Fibroblast of skin of abdomen (primary cell): Measurements from ENCODE around the gene ITGB5.
"Not testable (repeated sequence)": the region's sequence is repeated elsewhere in the genome, so short reads cannot be mapped to it uniquely, and the experiment has no call there.

Experiments used
- DNase-seq: peaks from one replicate; pipeline ENCODE4 v3.0.0-alpha.2; 2013

ITGB5 gene

DNA sequence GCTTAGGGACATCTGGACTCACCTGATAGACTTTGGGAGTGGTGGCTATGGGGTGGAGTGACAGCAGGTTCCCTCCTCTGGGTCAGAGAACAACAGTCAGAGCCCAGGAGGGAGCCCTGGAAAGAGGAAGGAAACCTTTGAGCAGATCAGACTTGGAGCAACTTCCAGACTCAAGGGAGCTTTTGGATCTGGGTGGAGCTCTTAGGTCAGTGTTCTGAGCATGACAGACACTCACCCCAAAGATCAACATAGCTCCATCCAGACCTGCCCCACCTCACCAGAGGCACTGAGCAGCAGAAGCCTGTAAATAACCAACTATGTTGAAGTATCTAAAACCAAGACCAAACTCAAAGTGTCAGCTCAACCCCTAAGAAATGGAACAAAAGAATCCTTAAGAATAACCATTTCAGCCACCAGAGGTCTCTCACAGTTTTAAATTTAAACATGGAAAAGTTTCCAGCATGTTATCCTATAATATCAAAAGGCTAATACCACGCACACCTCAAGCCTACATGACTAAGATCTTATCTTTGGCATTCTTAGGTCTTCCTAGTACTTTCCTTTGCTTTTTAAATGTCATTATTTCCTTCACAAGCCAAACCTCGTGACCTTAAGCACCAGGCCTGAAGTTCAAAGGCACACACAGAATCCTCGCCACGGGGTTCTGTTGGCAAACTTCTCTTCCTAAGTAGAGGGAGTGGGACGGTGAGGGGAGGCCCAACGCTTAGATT, 100.5 kb downstream of the ITGB5 start:
- DNase-seq: peak; percentile 42

DNA sequence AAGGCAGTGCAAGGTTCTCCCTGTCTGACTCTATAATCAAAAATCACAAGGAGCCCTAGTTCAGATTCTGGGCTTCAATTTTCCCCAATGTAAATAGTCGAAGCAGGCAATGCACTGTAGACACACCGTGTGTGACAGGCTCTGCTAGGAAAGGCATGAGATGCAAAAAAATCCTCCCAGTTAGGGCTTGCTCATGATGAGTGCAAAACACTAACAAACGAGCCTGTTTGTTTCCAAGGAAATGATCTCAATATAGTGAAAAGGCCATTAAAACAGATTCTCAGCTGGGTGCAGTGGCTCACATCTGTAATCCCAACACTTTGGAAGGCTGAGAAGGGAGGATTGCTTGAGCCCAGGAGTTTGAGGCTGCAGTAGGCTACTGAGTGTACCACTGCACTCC, 101.2 kb downstream of the ITGB5 start:
- no peak for DNase-seq

DNA sequence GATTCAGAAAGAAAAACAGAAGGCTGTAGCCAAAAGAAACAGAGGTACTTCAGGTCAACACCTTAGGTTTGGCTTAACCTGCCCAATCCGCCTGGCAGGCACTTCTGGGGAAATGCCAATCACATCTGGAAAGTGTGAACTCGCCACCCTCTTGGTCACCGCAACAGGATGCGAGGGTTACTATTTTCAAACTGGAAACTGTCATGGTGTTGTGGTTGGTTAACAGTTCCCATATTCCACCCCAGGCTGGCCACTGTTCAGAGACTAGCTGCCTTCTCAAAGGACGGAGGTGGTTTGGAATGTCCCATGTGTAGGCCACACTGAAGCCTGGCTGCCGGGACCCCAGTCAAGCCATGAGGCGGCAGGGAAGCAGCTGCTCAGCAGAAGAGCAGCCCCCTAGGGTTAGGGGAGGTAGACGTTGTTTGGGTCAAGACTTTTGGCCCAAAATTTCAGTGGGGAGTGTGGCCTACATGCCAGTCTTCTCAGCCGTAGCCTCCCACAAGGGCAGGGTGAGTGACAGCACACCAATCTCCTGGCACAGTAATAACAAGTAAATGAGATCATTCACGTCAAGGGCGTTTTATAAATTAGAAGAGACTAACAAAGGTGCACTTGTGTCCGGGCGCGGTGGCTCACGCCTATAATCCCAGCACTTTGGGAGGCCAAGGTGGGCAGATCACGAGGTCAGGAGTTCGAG, 102.3 kb downstream of the ITGB5 start:
- no peak for DNase-seq

DNA sequence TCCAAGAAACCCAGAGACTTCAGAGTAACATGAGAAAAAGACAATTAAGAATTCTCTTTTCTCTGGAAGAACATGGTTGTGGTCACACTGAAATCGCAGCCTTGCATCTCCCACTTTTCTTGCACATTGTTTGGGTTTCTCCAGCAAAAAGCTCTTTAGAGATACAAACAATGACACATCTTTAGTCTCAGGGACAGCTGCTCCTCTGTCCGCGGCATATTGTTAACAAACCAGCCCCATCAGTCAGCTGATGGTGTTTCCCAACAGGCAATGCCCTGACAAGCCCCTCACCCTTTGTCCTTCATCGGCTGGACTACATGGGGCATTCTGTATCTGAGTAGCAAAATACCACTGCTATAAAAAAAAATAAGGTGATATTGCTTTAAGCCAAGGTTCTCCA, 103.5 kb downstream of the ITGB5 start:
- no peak for DNase-seq

DNA sequence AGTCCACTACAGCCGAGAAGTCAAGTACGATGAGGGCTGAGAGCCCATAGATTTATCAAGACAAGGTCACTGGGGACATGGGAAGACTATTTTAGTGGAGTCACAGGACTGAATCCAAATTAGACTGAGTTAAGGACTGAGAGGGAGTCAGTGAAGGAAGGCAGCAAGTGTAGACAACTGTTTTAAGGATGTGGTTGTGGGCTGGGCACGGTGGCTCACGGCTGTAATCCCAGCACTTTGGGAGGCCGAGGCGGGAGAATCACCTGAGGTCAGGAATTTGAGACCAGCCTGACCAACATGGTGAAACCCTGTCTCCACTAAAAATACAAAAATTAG, 104.8 kb downstream of the ITGB5 start:
- not testable (repeated sequence) for DNase-seq

DNA sequence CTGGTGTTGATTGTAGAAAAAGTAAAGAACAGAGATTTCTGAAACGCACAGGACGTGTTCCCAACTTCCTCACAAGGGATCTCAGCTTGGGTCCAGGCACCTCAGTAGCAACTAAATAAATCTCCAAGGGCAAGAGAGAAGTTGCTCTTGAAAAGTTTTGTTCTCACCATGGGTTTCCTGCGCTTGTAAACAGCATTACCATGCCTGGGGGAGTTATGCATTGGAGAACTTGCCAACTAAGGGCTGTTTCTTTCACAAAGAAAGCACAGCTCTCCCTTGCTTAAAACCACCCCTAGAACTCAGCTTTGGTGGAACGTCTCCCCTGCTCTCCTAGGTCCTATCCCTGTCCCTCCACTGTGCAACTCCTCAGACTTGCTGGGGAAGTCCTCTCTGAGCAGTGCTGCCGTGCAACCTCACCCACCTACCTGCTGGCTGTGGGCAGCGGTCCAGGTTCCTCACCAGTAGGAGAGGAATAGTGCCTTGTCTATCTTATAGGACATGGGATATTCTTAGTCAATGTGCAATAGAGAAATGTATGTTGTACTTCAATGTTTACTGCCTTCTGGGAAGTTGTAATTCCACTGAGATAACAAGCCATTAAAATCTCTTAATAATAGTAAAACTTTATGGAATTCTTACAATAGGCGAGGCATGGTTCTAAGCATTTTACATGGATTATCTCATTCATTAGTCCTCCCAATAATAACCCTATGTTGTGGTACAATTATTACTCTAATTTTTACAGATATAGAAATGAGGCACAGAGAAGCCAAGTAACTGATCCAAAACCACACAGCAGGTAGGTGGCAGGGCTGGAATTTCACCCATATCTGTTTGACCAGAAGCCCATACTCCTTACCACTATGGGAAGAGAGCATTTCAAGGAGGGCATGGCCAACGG, 105.4 kb downstream of the ITGB5 start:
- no peak for DNase-seq

DNA sequence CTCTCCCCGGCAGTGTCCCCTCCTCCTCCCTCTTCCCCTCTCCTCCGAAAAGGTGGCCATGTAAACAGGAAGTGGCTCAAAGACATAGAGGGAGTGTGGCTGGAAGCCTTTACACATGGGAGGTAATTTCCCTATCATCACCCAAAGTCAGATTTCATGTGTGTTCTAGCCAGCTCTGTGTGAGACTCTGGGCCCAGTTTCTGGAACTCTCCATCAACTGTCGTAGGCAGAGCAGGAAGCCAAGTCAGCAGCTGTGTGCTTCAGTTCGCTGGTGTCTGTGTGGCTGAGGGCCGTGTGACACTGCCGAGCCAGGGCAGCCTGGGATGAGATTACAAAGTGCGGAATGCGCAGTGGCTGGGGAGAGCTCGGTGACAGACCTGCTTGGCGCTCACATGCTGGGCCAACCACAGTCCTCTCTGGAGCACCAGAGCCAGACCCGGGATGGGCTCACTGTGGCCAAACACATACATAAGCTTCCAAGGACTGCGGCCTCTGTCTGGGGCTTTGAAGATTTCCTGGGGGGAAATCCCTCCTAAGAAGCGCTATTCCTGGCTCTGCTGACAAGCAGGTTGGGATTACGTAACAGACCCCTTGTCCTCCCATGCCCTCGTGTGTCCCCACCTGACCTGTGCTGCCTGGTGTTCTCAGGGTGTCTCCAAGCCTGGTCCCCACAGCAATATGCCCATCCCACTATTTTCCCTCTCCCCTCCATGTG, 106.2 kb downstream of the ITGB5 start:
- DNase-seq: peak; percentile 55

DNA sequence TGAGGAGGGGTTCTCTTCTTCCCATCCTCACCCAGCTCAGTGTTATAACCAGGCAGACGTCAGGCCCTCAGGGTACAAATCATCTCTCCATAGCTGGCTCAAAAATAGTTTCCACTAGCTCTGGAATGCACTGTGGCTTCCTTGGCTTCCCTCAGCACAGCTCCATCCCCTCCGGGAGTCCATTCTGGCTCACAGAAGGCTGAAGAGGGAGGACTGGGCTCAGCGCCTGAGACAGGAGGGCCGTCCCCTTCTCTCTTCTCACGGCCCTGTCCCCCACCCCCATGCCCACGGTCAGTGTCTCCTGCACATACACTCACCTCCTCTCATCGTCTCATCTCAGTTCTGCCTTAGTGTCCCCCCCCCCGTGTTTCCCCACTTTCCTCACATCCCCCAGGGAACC, 106.8 kb downstream of the ITGB5 start:
- peak; percentile 92 for DNase-seq

DNA sequence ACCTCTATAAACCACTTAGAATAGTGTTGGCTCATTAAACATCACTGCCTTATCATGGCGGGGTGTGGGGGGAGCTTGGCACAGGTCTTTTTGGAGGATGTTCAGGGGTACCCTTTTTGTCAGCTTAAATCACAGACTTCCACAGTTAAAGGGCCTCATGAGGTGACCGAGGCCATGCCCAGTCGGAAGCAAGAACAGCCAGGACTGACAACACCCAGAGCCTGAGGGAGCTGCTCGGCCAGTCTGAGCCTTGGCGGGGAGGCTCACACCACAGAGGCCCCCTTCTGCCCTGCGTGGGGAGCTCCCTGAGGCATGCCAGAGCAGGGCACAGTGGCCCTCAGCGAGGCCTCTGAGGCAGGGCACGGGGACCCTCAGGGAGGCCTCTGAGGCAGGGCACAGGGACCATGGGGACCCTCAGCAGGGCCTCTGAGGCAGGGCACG, 107.4 kb downstream of the ITGB5 start:
- no peak for DNase-seq

DNA sequence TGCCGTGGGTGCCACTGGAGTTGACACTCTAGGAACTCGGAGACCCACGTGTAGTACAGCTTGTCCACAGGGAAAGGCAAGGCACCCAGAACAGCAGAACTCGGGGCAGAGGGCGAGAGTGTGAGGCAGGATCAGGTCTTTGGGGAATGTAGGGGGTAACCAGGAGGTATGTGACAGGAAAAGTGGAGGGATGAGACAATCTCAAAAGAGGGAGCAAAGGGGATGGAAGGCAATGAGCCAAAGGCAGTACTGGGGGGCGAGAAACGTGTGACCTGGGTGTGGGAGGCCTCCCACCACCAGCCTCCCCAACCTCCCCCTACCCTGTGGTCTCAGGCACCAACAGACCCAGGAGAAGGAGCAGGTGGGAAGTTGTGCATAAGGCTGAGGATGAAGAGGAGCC, 108.0 kb downstream of the ITGB5 start:
- no peak for DNase-seq

DNA sequence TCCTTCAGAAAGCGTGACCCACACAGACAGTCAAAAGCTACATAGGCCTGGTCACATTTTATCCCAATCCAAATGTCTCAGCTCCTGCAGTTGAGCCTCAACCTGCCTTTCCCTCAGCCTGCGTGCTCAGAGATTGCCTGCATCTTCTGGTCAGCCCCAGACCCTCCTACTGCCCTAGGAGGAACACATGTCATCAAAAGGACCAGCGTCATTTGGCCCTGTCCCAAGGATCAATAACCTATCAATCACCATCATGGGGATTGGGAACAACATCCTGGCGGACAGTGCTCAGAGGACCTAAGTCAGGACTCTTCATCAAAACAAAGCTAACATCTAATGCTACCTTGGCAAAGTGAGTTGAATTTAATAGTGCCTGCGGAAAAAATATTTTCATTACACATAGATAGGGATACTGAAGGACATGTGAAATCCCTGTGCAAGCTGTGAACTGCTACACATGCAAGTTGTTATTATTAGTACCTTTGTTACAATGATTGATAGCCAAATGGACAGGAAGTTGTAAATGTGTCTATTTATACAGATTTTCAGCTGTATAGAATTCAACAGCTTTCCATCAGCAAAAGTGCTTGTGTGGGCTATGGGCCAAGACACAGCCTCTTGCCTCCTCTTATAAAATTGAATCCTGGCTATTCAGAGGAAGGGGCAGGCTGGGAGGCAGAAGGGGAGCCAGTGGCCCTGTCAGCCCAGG, 109.2 kb downstream of the ITGB5 start:
- no peak for DNase-seq

DNA sequence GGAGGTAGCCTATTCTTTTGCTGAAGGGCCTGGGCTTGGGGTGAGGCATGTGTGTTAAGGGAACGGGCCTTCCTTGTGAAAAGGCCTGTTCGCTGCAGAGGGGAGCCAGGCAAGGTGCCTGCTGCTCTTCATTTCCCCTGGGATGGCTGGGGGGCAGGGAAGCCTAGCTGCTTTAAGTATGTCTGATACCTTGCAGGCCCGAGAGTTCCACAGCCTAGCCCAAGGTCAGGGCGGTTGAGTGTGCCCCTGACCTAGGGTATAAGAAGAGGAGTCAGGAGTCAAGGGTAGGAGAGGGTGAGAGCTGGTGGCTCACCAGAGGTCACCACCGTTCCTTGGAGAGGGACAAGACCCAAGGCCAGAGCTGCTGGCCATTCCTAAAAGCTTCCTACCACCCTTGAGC, 110.3 kb downstream of the ITGB5 start:
- DNase-seq: no peak

DNA sequence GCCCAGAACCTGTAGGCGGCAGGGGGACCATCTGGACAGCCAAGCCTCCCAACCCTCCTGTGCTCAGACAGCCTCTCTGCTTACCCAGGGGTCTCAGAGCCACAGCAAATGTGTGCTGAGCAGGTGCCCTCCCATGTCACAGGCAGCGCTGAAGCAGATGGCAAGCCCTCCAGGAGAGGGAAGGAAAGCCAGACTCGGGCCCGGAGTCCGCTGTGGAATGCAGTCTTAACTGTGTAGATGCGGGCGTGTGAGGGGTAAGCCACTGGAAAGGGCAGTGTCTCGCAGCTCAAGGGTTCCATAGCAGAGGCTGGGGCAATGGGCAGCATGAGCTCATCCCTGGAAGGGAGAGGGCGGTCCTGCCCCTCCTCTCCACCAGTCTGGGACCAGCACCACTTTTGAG, 111.3 kb downstream of the ITGB5 start:
- DNase-seq: no peak

DNA sequence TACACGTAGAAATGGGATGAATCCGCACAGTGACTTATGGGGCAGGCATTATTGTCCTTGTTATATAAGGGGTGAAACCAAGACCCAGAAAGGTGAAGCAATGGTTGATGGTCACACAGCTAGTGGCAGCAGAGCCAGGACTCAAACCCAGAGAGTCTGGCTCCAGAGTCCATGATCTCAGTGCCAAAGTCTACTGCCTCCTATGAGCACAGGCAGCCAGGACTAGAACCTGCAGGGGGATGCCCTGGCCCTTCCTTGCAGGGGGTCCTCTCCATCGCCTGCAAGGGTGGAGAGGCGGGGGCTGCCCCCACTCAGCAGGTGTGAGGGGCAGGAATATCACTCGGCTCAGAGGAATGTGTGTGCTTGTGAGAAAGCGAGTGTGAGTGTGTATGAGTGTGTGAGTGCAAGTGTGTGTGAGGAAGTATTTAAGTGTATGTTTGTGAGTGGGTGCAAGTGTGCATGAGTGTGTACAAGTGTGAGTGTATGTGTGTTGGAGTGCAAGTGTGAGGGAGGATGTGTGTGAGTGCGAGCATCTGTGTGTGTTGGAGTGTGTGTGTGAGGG, 112.2 kb downstream of the ITGB5 start:
- DNase-seq: no peak

DNA sequence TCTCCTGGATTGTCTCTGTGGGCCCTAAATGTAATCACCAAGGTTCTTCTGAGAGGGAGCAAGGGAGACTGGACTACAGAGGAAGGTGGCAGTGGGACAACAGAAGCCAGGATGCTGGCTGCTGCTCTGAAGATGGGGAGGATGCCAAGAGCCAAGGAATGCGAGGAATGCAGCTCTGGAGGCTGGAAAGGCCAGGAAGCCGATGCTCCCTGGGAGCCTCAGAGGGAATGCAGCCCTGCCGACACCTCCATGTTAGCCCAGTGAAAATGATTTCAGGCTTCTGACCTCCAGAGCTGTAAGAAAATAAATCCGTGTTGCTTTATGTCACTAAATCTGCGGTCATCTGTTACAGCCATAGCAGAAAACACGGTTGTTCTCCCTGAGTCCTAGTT, 112.8 kb downstream of the ITGB5 start:
- peak; percentile 90 for DNase-seq

DNA sequence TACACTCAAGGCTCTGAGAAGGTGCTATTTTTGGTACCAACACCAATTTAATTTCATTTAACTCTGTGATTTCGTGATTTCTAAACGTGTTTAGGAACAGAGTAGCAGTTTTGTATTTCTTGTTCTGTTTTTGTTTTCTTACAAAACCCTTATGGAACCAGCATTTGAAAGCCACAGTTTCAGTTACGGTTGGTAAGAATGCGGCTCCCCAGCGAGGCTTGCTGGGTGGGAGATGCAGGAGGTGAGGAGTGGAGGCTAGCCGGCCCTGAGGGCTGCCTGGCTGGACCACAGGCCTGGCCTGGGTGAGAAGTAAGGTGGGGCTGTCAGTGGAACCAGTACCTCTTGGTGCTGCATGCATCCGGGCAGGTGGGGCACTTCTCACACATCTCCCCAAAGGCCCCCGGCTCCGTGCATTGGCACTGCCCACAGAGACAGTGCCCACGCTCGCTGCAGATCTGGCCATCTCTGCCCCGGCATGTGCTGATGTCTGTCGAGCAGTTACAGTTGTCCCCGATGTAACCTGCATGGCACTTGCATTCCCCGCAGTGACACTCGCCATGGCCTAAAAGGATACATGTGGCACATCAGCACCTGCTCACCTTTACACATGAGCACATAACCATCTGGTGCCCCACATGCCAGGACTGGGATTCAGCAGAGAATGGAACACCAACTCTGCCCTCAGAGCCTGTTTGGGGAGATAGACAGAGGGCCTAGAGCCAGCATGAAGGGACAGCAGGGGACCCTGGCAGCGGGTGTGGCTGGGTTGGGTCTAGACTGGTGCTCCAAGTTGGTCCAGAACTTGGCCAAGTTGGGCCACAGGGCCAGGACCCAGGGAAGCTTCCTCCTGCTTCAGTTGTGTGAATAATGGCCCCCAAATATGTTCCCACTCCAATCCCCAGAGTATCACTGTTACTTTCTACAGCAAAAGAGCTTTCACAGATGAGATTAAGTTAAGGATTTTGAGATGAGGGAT, 113.5 kb downstream of the ITGB5 start:
- no peak for DNase-seq

DNA sequence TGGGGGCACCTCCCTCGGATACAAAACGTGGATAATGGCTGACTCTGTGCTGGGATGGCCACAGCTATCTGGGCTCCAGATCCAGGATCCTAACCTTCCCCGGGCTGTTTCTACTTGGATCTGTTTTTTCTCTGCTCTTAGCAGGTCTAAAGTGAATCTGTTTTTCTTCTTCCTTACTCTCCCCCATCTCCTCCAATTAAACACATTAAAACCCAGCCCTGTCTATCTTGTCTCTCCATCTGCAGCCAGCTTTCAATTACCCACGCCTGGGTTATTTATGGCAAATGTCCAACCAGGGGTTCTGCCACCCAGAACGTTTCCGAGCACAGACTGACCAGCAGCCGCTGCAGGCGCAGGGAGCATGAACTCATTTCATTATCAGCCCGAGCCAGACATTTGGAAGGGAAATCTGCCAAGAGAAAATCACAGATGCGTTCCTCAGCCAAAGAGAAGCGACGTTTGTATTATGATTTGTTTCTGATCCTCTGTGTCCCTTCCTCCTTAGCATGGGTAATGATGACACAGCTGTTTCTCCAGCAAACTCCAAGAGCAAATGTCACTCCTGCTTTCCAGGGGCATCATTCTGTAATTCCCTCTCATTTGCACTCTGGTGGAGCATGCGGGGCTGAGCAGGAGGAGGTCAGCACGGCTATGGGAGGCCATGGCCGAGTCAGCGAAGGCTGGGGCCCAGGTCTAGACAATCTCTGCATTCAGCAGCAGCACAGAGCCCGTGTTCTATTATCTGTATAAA, 114.9 kb downstream of the ITGB5 start:
- peak; percentile 66 for DNase-seq

DNA sequence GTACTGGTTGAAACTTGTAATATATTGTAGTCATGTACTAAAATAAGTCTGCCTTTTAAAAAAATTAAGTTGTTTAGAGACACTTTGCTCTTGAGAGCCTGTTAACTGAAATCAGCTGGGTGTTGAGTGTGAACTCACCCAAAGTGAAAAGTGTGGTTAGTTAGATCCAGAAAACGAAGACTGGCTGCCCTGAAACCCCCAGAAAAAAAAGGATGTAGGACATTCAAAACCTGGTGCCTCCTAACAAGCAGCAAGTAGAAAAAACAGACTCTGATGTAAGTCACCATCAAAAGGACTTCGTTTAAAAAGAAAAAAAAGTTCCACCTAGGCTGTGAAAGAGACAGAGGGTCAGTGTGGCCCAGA, 116.1 kb downstream of the ITGB5 start:
- DNase-seq: no peak

DNA sequence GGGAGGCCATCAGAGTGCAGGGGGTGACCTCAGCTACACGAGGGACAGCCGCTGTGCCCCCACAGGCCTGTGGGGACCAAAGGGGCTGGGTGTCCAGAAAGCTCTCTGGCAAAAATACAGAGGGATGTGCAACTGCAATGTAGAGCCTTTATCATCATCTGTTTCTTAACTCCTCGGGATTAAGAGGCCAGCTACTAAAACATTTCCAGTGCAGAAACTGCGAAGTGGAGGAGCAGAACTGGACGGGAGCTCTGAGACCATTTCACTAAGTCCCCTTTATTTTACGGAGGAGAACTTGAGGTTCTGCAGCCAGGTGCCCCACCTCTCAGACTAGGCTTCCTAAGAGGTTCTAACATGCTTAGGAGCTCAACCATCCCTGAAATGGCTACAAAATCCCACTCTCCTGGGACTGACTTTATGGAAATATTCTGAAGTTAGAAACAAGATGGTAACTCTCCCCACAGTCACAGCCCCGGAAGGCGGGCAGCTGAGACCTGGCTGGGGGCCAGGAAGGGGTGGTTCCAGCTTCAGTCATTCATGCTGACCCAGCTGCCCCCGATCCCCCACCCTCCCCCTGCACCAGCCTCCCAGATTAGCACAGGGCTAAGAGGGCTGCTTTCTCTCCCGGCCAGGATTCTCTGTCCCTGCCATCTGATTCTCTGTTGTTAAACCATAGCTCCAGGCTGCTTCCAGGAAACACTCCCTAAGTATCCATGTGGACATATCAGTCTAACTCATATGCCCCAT, 116.7 kb downstream of the ITGB5 start:
- no peak for DNase-seq
